Measurements from ENCODE around the gene FN1. TPM values are rescaled to one million over a fixed set of nuclear protein-coding genes. Genes with fewer than 3 reads are reported as not detected.

FN1 gene
- total RNA-seq, 3 donors from 2014 or later = 74.9 to 295 (median 102) TPM

GRCh38 chr2:215324811-215325210 lies 111.1 kb downstream of the FN1 start:
- no peak overlapping the region for H3K27ac ChIP-seq
- no peak for DNase-seq (ENCODE audit: low spot score in 2 of 2)

GRCh38 chr2:215320679-215321078 lies 115.2 kb downstream of the FN1 start:
- Histone ChIP-seq H3K4me3 (no peak overlapping the region), H3K36me3 (peaks cover 3% of the 10 kb centered on the region), H3K27me3 (no peaks in the 10 kb centered on the region), H3K4me1 (no peaks in the 10 kb centered on the region), H3K9me3 (no peaks in the 10 kb centered on the region), H3K27ac (no peak overlapping the region)
- intact Hi-C loops (cut with DNase I; ENCODE audit: low total_unique reads) = no loop called here
- TF ChIP-seq POLR2AphosphoS5 (IDR thresholded peaks at IDR 0.05) = no peak
- no peak for TF ChIP-seq POLR2A (IDR thresholded peaks at IDR 0.05)
- no peak for TF ChIP-seq CTCF (IDR thresholded peaks at IDR 0.05)
- no peak for DNase-seq (ENCODE audit: low spot score in 2 of 2)

More at GRCh38 chr2:215324811-215325210, 111.1 kb downstream of the FN1 start:
- H3K27me3 ChIP-seq = no peaks in the 10 kb centered on the region
- TF ChIP-seq CTCF (IDR thresholded peaks at IDR 0.05) (no peak), POLR2A (IDR thresholded peaks at IDR 0.05) (no peak), POLR2AphosphoS5 (IDR thresholded peaks at IDR 0.05) (no peak)
- no peaks in the 10 kb centered on the region for H3K4me1 ChIP-seq
- intact Hi-C loops (cut with DNase I; ENCODE audit: low total_unique reads) = no loop called here
- no peak overlapping the region for H3K4me3 ChIP-seq
- H3K9me3 ChIP-seq = no peaks in the 10 kb centered on the region
- peaks cover 3% of the 10 kb centered on the region for H3K36me3 ChIP-seq

- Histone ChIP-seq H3K27me3 (no peaks in the 10 kb centered on the region), H3K4me3 (no peak overlapping the region), H3K27ac (no peak overlapping the region), H3K36me3 (peaks cover 3% of the 10 kb centered on the region), H3K4me1 (no peaks in the 10 kb centered on the region), H3K9me3 (no peaks in the 10 kb centered on the region)
- TF ChIP-seq POLR2A (IDR thresholded peaks at IDR 0.05) (no peak), POLR2AphosphoS5 (IDR thresholded peaks at IDR 0.05) (no peak), CTCF (IDR thresholded peaks at IDR 0.05) (no peak)
- intact Hi-C loops (cut with DNase I; ENCODE audit: low total_unique reads) = no loop called here
- no peak for DNase-seq (ENCODE audit: low spot score in 2 of 2)
Observed at GRCh38 chr2:215320102-215320501, 115.8 kb downstream of the FN1 start.

GRCh38 chr2:215319500-215319899 lies 116.4 kb downstream of the FN1 start:
- DNase-seq (ENCODE audit: low spot score in 2 of 2) = no peak
- H3K36me3 ChIP-seq = peaks cover 3% of the 10 kb centered on the region
- TF ChIP-seq CTCF (IDR thresholded peaks at IDR 0.05) (no peak), POLR2AphosphoS5 (IDR thresholded peaks at IDR 0.05) (no peak), POLR2A (IDR thresholded peaks at IDR 0.05) (no peak)
- H3K4me1 ChIP-seq = no peaks in the 10 kb centered on the region
- intact Hi-C loops (cut with DNase I; ENCODE audit: low total_unique reads) = no loop called here
- H3K27ac ChIP-seq = no peak overlapping the region
- H3K9me3 ChIP-seq = no peaks in the 10 kb centered on the region
- no peak overlapping the region for H3K4me3 ChIP-seq
- no peaks in the 10 kb centered on the region for H3K27me3 ChIP-seq

GRCh38 chr2:215316336-215316735 lies 119.5 kb downstream of the FN1 start:
- intact Hi-C loops (cut with DNase I; ENCODE audit: low total_unique reads) = no loop called here
- no peaks in the 10 kb centered on the region for H3K27me3 ChIP-seq
- no peak overlapping the region for H3K4me3 ChIP-seq
- H3K4me1 ChIP-seq = no peaks in the 10 kb centered on the region
- H3K27ac ChIP-seq = no peak overlapping the region
- TF ChIP-seq CTCF (IDR thresholded peaks at IDR 0.05) (no peak), POLR2A (IDR thresholded peaks at IDR 0.05) (no peak), POLR2AphosphoS5 (IDR thresholded peaks at IDR 0.05) (no peak)
- H3K36me3 ChIP-seq = no peaks in the 10 kb centered on the region
- no peak for DNase-seq (ENCODE audit: low spot score in 2 of 2)
- H3K9me3 ChIP-seq = no peaks in the 10 kb centered on the region

Measured in breast epithelium (tissue), 4 donors.